ENCODE measurements around the gene C1GALT1C1.
"Not testable (repeated sequence)": the region's sequence is repeated elsewhere in the genome, so short reads cannot be mapped to it uniquely, and the experiment has no call there.

Gene C1GALT1C1

DNA sequence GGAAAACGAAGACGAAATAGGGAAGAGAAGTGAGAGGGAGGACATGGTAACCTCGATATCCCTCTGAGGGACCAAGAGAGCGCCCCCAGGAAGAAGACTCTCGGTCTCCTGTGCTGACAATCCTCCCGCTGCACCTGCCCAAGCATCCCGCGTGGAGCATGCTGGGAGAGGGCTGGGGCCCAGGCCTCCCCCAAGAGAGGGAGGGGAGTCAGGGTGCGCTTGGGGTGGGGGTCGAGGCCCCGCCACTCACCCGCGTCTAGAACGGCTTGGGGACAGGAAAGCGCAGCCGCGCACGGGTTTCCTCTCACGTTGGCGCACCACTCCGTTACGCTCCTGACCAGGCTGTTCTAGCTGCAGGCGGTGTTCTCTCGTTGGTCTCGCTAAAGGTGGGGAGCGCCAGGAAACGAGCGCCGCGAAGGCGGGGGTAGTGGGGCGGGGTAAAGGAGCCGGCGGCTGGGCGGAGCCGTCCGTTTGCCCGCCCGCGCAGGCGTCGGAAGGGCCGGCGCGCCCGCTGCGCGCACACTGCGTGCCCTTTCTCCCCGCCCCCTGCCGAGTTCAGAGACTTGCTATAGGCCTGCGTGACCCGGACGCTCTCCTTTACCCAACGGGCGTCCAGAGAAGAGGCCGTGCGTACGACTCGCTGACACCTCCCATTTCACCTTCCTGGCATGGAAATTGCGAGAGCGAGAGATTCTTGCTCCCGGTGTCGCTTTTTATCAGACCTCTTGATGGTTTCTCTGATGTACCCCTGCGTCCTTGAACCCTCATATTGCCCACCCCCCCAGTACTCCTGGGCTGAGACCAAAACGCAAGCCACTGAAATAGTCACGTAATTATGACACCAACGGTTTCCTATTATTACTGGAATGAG lies at the start of gene C1GALT1C1:
TSS of gene C1GALT1C1 (minus strand) at position 388 of the 871 bp plus-strand sequence. CDS start 2,888 bp downstream, outside the sequence.
- Mint-ChIP-seq H3K4me1 (peaks cover 3% of the 10 kb centered on the region), H3K36me3 (no peaks in the 10 kb centered on the region), H3K27me3 (no peaks in the 10 kb centered on the region), H3K9me3 (no peaks in the 10 kb centered on the region), H3K27ac (peak within 1 kb of the TSS; percentile 98), H3K4me3 (peak within 1 kb of the TSS; percentile 93)
- DNase-seq (ENCODE audit: low spot score in 2 of 2): peak; percentile 75 to 89
- peak; percentile 88 for ATAC-seq (ENCODE audit: low read depth)

DNA sequence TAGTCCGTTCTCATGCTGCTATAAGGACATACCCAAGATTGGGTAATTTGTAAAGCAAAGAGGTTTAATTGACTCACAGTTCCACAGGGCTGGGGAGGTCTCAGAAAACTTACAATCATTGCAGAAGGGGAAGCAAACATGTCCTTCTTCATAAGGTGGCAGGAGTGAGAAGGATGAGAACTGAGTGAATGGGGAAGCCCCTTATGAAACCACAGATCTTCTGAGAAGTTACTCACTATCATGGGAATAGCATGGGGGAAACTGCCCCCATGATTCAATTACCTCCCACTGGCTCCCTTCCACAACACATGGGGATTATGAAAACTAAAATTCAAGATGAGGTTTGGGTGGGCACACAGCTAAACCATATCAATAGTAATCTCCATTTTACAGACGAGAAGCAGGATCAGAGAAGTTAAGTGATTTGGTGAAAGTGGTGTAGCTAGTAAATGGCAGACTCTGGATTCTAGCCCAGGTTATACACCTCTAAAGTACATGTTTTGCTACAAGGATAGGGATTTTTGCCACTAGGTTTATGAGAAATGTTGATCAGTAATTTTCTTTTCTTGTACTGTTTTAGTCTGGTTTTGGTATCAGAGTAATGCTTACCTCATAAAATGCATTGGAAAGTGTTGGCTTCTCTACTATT lies 47.3 kb upstream of the C1GALT1C1 start:
- H3K4me3 Mint-ChIP-seq: no peak overlapping the region
- no peak overlapping the region for H3K27ac Mint-ChIP-seq
- peaks cover 7% of the 10 kb centered on the region for H3K9me3 Mint-ChIP-seq
- DNase-seq (ENCODE audit: low spot score in 2 of 2) (no peak), ATAC-seq (ENCODE audit: low read depth) (no peak)
- H3K27me3 Mint-ChIP-seq: no peaks in the 10 kb centered on the region
- H3K36me3 Mint-ChIP-seq: peaks cover 6% of the 10 kb centered on the region
- H3K4me1 Mint-ChIP-seq: peaks cover 7% of the 10 kb centered on the region

DNA sequence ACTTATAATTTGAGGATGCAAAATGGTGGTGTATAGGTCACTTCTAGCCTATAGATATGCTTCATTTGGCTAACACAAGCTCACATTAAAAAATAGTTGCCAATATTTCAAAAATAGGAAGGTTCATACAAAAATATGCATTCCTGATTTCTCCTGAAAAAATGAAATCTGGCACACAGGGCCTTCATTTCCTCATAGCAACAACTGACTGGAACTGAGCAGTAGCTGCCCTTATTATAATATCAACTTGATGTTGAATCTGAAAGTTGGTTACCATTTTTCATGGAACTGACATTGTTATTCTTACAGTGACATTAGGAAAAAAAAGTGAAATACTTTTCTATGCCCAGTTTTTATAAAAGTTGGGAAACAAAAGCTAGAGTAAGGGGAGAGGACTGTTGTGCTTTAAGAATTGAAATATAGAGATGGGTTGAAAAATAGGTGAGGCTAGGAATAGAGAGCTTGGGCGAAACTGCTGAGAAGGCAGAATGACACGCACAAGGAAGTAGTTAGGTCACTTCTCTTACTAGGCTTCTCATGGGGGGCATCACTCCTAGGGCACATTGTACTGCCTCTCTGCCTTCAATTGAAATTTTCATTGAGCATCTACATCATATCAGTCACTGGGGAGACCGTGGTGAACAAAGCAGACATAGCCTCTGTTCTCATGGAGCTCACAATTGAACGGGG lies 43.1 kb upstream of the C1GALT1C1 start:
- no peak overlapping the region for H3K27ac Mint-ChIP-seq
- H3K36me3 Mint-ChIP-seq: peaks cover 6% of the 10 kb centered on the region
- no peak for ATAC-seq (ENCODE audit: low read depth)
- peaks cover 6% of the 10 kb centered on the region for H3K9me3 Mint-ChIP-seq
- H3K4me1 Mint-ChIP-seq: peaks cover 10% of the 10 kb centered on the region
- no peaks in the 10 kb centered on the region for H3K27me3 Mint-ChIP-seq
- DNase-seq (ENCODE audit: low spot score in 2 of 2): no peak
- H3K4me3 Mint-ChIP-seq: no peak overlapping the region

DNA sequence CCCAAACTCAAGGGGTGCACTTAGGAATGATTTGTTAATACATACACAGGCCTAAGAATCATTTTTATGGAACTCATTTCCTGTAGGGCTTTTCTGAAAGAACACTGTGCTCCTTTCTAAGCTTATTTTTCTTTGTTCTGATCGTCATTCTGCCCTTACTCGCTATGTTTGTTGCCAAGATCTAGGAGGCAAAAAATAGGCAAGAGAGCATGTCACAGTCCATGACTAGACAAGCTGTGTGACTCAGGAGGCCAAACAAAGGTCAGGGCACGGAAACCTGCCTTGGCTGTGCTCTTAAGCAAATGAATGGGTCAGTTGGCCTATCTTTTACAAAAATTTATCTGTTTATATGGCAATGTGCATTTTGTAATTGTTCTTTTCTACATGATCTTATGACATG lies 42.5 kb upstream of the C1GALT1C1 start:
- ATAC-seq (ENCODE audit: low read depth) (no peak), DNase-seq (ENCODE audit: low spot score in 2 of 2) (no peak)

DNA sequence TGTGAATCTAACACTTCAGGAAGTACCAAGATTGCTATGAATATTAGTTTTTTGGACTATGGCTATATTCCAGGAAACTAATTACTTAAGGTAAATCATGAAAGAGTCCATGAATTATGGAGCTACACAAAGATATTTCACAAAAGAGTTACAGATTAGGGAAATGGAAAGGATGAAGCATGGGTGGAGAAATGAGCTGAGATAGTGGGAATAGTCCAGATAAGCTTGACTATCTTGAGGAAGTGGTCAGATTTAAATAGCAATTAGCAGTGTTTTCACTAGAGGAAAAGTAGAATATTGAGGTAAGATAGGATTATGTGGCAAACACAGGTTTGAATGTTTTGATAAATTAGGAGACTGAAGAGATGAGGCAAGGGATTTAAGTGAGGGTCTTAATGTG lies 42.1 kb upstream of the C1GALT1C1 start:
- Mint-ChIP-seq H3K4me3 (no peak overlapping the region), H3K9me3 (peaks cover 6% of the 10 kb centered on the region), H3K4me1 (peaks cover 8% of the 10 kb centered on the region), H3K27me3 (no peaks in the 10 kb centered on the region), H3K27ac (no peak overlapping the region), H3K36me3 (peaks cover 6% of the 10 kb centered on the region)
- DNase-seq (ENCODE audit: low spot score in 2 of 2): no peak
- ATAC-seq (ENCODE audit: low read depth): no peak

More for the DNA sequence above, 42.5 kb upstream of the C1GALT1C1 start:
- Mint-ChIP-seq H3K36me3 (peaks cover 6% of the 10 kb centered on the region), H3K9me3 (peaks cover 6% of the 10 kb centered on the region), H3K4me3 (no peak overlapping the region), H3K4me1 (peaks cover 10% of the 10 kb centered on the region), H3K27ac (no peak overlapping the region), H3K27me3 (no peaks in the 10 kb centered on the region)

DNA sequence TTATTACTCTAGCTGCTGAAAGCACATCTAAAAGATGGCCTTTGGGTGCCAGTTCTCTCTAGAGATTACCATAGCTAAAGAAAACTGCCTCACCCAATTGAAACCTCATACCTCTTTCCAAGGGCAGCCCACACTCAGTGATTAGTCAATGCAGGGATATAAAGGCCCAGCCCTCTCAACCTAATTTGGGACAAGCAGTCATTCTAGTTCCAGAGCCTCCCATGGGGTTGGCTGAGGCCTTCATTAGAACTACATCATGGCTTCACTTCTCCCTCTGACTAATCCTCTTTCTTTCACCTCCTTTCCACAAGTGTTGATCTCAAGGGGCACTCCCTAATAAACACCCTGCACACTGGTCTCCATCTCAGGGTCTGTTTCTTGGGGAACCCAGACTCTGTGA lies 38.5 kb upstream of the C1GALT1C1 start:
- Mint-ChIP-seq H3K27ac (no peak overlapping the region), H3K27me3 (no peaks in the 10 kb centered on the region), H3K36me3 (no peaks in the 10 kb centered on the region), H3K9me3 (no peaks in the 10 kb centered on the region), H3K4me3 (no peak overlapping the region), H3K4me1 (peaks cover 7% of the 10 kb centered on the region)
- DNase-seq (ENCODE audit: low spot score in 2 of 2) (no peak), ATAC-seq (ENCODE audit: low read depth) (no peak)

DNA sequence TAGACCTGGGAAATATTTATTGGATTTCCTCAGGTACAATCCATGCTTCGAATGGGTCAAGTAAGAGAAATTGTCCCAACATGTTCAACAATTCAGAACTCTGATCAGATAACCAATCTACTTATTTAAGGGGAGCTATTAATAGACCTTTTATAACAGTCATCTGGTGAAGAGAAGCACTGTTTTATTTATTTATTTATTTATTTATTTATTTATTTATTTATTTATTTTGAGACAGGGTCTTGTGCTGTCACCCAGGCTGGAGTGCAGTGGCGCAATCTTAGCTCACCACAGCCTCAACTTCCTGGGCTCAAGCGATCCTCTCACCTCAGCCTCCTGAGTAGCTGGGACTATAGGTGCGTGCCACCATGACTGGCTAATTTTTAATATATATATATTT lies 34.7 kb upstream of the C1GALT1C1 start:
- not testable (repeated sequence) for ATAC-seq (ENCODE audit: low read depth); DNase-seq (ENCODE audit: low spot score in 2 of 2); H3K4me1 Mint-ChIP-seq; H3K27me3 Mint-ChIP-seq; H3K9me3 Mint-ChIP-seq; H3K4me3 Mint-ChIP-seq; H3K36me3 Mint-ChIP-seq
- H3K27ac Mint-ChIP-seq: peak overlapping the region; percentile 45

DNA sequence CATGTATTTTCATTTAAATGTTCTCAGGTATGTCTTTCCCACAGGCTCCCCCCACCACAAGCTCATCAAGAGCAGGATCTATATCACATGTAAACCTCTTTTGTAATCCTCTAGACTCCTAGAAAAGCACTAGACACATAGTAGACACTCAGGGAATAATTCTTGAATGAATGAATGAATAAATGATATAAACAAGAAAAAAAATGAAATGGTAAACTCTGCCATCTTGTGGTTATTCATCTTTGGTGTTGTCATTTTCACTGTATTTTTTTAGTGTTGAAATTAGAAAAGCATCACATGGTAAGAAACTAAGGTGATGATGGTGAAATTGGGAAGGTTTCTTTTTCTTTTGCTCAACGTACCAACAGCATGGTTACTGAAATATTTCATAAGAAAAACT lies 34.2 kb upstream of the C1GALT1C1 start:
- Mint-ChIP-seq H3K27ac (peak overlapping the region; percentile 45), H3K4me3 (no peak overlapping the region), H3K27me3 (no peaks in the 10 kb centered on the region), H3K4me1 (peaks cover 3% of the 10 kb centered on the region), H3K9me3 (no peaks in the 10 kb centered on the region), H3K36me3 (no peaks in the 10 kb centered on the region)
- ATAC-seq (ENCODE audit: low read depth): no peak
- peak in 1 of 2 donors; percentile 5 for DNase-seq (ENCODE audit: low spot score in 2 of 2)

DNA sequence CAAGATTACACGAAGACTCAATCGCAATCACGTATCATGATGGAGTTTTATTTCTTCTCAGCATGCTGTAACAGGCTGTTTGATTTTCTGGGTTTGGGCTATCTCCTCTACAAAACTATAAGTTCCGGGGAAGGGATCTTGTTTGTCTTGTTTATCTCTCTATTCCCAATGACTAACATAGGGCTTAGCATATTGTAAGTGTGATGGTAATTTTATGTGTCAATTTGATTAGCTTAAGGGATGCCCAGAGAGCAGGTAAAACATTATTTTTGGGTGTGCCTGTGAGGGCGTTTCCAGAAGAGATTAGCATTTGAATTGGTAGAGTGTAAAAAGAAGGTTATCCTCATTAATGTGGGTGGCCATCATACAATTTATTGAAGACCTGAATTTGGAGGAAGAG lies 32.8 kb upstream of the C1GALT1C1 start:
- no peak for ATAC-seq (ENCODE audit: low read depth)
- no peaks in the 10 kb centered on the region for H3K36me3 Mint-ChIP-seq

DNA sequence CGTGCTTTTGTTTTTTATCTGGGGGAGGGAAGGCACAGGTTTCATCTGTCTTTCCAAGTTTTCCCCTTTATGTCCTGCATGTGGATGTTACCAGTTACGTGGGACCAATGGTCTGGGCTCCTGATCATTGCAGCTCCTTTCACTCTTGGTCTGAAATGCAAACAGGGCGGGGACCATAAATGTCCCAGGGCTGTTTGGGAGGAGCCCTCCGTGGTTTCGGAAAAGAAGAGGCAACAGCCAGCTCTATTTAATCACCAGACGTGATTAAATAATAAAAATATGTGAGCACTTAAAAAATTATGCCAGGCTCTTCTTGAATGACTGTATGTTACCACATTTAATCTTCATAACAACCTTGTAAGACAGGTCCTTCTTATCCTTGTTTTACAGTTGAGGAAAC lies 30.8 kb upstream of the C1GALT1C1 start:
- Mint-ChIP-seq H3K27ac (no peak overlapping the region), H3K36me3 (no peaks in the 10 kb centered on the region), H3K27me3 (no peaks in the 10 kb centered on the region), H3K4me3 (no peak overlapping the region), H3K4me1 (peaks cover 3% of the 10 kb centered on the region), H3K9me3 (no peaks in the 10 kb centered on the region)
- DNase-seq (ENCODE audit: low spot score in 2 of 2) (no peak), ATAC-seq (ENCODE audit: low read depth) (no peak)

More for the DNA sequence above, 32.8 kb upstream of the C1GALT1C1 start:
- Mint-ChIP-seq H3K4me1 (peaks cover 3% of the 10 kb centered on the region), H3K4me3 (no peak overlapping the region), H3K9me3 (no peaks in the 10 kb centered on the region), H3K27ac (no peak overlapping the region), H3K27me3 (no peaks in the 10 kb centered on the region)
- no peak for DNase-seq (ENCODE audit: low spot score in 2 of 2)

DNA sequence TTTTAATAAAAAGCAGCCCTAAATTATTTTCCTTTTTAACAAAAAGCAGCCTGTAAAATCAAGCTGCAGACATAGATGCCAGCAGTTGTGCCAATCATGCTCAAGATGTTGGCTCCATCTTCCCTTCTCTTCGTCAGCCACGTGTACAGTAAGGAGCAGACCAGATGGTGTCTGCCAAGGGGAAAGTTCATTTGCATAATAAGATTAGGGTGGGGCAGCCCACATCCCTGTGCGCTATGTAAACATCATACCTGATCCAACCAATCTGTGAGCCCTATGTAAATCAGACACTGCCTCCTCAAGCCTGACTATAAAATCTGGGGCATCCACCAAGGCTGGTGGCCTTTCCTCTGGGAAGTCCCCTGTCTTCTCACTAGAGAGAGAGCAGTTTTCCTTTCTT lies 23.1 kb upstream of the C1GALT1C1 start:
- H3K27ac Mint-ChIP-seq: no peak overlapping the region
- peak; percentile 26 for ATAC-seq (ENCODE audit: low read depth)
- DNase-seq (ENCODE audit: low spot score in 2 of 2): no peak
- H3K27me3 Mint-ChIP-seq: no peaks in the 10 kb centered on the region
- H3K4me1 Mint-ChIP-seq: no peaks in the 10 kb centered on the region
- no peak overlapping the region for H3K4me3 Mint-ChIP-seq
- no peaks in the 10 kb centered on the region for H3K36me3 Mint-ChIP-seq
- no peaks in the 10 kb centered on the region for H3K9me3 Mint-ChIP-seq

DNA sequence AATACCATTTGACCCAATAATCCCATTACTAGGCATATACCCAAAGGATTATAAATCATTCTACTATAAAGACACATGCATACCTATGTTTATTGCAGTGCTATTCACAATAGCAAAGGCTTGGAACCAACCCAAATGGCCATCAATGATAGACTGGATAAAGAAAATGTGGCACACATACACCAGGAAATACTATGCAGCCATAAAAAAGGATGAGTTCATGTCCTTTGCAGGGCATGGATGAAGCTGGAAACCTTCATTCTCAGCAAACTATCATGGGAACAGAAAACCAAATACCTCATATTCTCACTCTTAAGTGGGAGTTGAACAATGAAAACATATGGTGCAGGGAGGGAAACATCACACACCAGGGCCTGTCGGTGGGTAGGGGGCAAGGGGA lies 22.4 kb upstream of the C1GALT1C1 start:
- H3K9me3 Mint-ChIP-seq; ATAC-seq (ENCODE audit: low read depth); H3K4me1 Mint-ChIP-seq; H3K27ac Mint-ChIP-seq; H3K36me3 Mint-ChIP-seq; DNase-seq (ENCODE audit: low spot score in 2 of 2); H3K4me3 Mint-ChIP-seq; H3K27me3 Mint-ChIP-seq: not testable (repeated sequence)

DNA sequence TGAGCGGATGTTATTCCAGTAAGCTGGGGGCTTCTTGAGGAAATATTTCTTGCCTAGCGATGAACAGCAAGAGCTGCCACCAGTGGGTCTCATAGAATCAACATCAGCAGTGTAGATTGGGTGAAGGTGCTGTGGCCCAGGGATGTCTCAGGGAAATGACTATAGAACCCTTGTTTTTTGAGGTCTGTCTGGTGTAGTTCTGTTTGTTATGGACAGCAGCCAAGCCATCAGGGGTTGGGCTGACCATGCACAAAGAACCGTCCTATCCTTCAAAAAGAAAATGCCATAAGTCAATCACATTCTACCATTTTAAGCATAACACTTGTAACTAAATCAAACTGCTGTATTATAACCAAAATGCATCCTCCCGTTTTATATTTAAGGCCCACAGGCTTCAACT lies 17.3 kb upstream of the C1GALT1C1 start:
- ATAC-seq (ENCODE audit: low read depth) (no peak), DNase-seq (ENCODE audit: low spot score in 2 of 2) (no peak)
- Mint-ChIP-seq H3K36me3 (no peaks in the 10 kb centered on the region), H3K27me3 (no peaks in the 10 kb centered on the region), H3K9me3 (no peaks in the 10 kb centered on the region), H3K4me3 (no peak overlapping the region), H3K27ac (no peak overlapping the region), H3K4me1 (no peaks in the 10 kb centered on the region)

DNA sequence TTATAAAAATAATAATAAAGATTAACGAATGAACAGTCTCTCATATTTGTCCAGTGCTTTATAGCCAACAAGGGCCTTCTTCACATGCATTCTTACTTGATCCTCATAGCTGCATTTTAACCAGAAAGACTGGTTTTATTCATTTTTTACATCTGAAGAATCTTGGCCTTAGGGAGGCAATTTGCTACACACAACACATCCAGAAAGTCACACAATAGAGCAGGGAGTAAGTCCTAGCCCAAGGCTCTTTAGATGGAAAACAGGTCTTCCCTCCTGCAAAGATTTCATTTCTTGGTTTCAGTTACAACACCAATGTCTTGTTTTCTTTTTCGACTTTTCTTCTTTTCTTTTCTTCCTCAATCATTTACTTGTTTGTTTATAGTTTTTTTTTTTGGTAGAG lies 13.0 kb upstream of the C1GALT1C1 start:
- Mint-ChIP-seq H3K4me3 (no peak overlapping the region), H3K36me3 (no peaks in the 10 kb centered on the region), H3K27ac (no peak overlapping the region), H3K4me1 (no peaks in the 10 kb centered on the region), H3K9me3 (no peaks in the 10 kb centered on the region), H3K27me3 (no peaks in the 10 kb centered on the region)
- DNase-seq (ENCODE audit: low spot score in 2 of 2): no peak
- ATAC-seq (ENCODE audit: low read depth): no peak
